ENCODE data around the gene AFF2.

AFF2 gene

DNA sequence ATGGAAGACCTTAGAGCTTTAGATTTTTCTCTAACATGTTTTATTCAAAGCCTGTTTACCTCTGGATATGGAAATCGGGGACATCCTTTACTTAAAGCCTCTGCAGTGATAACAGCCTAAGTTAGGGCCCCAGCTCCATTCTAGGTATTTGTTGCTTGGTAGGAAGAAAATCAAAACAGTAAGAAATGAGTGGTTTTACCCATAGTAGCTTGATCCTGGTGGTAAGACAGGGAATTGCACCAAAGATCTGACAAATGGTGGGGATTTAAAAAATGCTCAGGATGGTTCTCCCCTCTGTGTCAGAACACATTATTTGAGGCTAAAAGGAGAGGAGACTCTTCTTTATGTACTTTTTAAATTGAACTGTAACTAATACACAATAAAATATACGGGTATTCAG lies 52.4 kb downstream of the AFF2 start:
- TF ChIP-seq, protein P1, sequence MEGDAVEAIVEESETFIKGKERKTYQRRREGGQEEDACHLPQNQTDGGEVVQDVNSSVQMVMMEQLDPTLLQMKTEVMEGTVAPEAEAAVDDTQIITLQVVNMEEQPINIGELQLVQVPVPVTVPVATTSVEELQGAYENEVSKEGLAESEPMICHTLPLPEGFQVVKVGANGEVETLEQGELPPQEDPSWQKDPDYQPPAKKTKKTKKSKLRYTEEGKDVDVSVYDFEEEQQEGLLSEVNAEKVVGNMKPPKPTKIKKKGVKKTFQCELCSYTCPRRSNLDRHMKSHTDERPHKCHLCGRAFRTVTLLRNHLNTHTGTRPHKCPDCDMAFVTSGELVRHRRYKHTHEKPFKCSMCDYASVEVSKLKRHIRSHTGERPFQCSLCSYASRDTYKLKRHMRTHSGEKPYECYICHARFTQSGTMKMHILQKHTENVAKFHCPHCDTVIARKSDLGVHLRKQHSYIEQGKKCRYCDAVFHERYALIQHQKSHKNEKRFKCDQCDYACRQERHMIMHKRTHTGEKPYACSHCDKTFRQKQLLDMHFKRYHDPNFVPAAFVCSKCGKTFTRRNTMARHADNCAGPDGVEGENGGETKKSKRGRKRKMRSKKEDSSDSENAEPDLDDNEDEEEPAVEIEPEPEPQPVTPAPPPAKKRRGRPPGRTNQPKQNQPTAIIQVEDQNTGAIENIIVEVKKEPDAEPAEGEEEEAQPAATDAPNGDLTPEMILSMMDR (IDR thresholded peaks at IDR 0.05; ENCODE audit: extremely low read depth, missing control alignments): no peak
- DNase-seq (ENCODE audit: low spot score): no peak

DNA sequence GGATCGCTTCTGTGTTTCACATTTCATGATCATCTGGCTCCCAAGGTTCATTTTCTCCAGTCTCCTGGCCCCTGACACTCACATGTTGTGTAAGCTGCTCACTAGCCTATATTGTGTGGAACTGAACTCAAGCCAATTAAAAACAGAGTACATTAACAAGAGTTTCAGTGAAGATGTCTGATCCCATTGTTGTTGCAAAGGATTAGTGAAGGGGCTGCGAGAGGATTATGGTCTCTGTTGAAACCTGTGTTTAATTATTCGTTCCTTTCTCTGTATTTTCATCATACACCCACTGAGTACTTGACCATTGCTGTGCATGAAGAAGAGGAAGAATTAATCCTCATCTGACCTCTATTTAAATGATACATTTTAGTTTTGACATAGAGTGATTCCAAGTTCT lies 54.7 kb downstream of the AFF2 start:
- TF ChIP-seq, protein P1 (IDR thresholded peaks at IDR 0.05; ENCODE audit: extremely low read depth, missing control alignments): no peak
- DNase-seq (ENCODE audit: low spot score): no peak

DNA sequence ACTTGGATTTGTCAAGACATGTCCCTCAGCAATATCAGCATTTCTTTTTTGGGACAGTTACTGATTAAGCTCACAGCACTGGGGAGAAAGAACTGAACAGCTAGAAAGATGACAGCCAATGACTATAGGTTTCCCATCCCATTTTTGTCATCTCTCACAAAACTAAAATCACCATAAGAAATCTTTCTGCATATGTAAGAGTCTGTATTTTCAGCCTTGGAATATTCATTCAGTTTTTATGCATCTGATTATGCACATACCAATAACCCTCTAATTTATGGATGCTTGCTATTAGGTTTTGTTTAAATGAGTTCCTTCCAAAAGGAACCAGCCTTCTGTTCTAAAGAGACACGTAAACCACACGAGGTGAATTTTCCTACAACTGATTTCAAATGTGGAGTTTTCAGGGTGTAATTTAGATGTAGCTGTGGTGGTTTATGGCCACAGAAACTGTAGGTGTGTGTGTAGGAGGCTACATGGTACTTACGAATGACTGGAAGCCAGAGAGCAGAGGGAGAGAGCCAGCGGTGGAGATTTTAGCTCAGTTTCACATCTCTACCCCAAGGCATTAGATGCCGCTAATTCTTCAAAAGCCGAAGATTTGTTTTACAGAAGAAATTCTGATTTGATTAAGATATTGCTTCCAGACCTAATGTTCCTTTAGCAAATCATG lies 55.3 kb downstream of the AFF2 start:
- no peak for DNase-seq (ENCODE audit: low spot score)
- TF ChIP-seq, protein P1 (IDR thresholded peaks at IDR 0.05; ENCODE audit: extremely low read depth, missing control alignments): no peak

DNA sequence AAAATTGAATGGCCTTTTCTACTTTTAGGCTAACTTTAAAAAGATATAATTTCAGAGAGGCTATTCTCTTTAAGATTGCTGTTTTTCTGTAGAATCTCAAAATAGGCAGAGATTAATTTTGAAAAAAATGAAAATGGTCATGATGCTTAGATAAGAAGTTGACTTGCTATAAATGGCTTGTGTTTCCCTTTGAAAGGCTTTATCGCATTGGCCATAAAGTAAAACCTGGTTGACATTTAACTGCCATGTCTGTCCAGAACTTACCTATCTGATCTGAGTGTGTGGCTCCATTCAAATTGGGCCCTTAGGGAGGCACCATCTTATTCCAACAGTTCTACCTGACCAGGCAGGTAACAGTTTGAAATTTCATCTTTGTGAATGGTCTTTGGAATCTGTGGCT lies 56.1 kb downstream of the AFF2 start:
- no peak for DNase-seq (ENCODE audit: low spot score)
- TF ChIP-seq, protein P1 (IDR thresholded peaks at IDR 0.05; ENCODE audit: extremely low read depth, missing control alignments): no peak

DNA sequence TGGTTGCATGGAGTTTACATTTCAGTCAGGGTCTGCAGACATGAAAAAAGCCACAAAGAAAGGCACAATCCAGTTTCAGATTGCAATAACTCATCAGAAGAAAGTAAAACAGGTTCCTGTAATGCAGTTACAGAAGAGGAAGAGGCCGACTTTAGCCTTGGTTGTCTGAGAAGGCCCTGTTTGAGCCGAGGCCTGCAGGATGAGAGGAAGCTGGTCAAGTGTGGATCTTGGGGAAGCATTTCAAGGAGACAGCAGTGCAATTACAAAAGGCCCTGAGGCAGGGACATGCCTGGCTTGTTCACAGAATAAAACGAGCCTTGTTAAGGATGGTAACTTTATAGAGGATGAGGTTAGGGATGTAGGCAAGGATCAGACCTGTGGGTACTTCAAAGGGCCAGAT lies 62.4 kb downstream of the AFF2 start:
- TF ChIP-seq, protein P1 (IDR thresholded peaks at IDR 0.05; ENCODE audit: extremely low read depth, missing control alignments): no peak
- DNase-seq (ENCODE audit: low spot score): no peak

DNA sequence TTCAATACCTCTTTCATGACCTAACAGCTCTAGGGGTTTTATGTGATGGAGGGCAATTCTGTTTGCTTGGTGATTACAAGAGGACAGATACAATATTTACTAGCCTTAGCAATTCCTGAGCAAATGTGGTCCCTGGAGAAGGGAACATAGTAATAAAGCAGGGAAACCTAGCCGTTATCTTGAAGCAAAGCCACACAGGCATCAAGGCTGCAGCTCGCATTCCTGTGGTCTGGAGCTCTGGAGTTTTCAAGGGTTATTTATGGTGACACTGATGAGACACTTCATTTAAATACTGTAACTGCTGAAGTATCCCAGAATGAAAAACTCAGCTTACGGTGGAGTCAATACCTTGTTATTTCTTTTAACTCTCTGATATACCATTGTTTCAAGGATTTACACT lies 66.8 kb downstream of the AFF2 start:
- TF ChIP-seq, protein P1 (IDR thresholded peaks at IDR 0.05; ENCODE audit: extremely low read depth, missing control alignments): no peak
- DNase-seq (ENCODE audit: low spot score): no peak

DNA sequence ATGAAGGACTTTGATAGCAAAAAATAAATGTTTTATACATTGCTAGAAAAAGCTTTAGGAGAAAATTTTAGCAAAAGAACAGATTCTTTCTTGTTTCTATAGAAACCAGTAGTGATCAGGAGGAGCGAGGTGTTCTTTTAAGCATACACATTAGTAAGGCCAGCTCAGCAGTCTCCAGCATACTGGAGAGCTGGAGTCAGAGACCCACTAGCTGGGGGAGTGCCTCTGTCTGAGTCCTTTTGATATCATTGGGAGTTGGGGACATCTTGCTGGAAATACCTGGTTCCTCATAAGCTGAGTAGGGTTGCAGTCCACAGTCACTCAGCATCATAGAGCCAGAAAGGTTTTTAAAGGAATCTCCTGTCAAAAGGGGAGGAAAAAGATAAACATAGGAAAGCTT lies 67.4 kb downstream of the AFF2 start:
- DNase-seq (ENCODE audit: low spot score): no peak
- TF ChIP-seq, protein P1 (IDR thresholded peaks at IDR 0.05; ENCODE audit: extremely low read depth, missing control alignments): no peak

Data from GM20000 (cell line).